ENCODE measurements around the gene RPS6KA2.
"Not testable (repeated sequence)": the region's sequence is repeated elsewhere in the genome, so short reads cannot be mapped to it uniquely, and the experiment has no call there.

The RPS6KA2 gene

DNA sequence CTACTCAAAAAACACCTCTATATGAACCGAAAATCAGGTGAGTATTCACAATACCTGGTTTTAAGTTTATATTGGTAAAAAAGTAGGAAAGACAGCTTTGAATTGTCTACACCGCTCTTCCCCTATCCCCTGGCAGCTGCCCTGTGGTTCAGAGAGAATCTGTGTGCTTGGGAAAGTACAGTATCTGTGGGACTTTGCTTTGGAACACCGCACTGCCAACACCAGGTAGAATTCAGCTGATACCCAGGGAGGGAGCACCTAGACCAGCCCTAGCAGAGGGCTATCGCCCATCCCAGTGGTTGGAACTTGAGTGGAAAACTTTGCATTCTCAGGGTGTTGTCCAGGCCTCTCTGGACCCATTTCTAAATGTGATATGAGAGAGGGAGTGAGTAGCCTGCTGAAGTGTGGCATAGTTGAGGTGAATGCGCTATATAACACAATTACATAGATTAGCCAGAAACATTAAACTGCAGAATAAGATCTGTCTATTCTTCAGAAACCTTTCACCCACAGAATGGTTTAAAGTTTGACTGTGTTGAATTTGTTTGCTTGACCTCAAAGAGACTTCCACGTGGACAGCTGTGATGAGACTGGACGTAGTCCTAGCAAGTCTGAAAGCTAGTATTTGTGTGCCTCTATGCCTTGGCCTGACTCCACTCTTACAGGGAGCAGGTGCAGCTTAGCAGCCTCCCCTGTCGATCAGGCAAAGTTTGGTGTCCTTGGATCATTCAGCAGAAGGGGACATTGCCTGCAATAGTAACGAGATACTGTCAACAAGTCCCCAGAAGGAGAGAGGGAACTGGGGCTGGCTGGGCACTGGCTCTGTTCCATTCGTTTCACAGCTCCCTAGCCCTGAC, 232.8 kb downstream of the RPS6KA2 start:
- no peak for DNase-seq (ENCODE audit: low spot score)

DNA sequence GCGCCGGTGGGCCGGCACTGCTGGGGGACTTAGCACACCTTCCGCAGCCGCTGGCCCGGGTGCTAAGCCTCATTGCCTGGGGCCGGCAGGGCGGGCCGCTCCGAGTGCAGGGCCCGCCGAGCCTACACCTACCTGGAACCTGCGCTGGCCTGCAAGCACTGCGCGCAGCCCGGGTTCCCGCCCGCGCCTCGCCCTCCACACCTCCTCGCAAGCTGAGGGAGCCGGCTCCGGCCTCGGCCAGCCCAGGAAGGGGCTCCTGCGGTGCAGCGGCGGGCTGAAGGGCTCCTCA, 233.6 kb downstream of the RPS6KA2 start:
- no peak for DNase-seq (ENCODE audit: low spot score)

- not testable (repeated sequence) for DNase-seq (ENCODE audit: low spot score)
Measured at GRCh38 chr6:166392755-166393534, 234.1 kb downstream of the RPS6KA2 start.

DNA sequence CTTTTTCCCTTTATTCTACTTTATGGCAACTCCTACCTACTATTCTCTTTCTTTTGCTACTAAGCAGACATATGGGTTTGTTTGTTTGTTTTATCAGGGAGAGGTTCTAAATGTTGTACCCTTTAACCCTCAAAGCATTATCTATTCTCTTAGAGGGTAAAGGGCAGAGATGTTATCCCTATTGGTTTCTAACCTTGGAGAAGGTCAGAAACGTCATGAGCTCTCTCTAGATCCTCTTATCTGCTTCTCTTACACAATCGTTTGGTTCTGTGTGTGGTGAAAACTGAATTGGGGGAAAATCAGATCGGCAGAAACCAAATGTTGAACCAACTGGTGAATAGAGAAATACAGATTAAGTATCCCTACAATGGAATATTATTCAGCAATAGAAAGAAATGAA, 237.9 kb downstream of the RPS6KA2 start:
- no peak for DNase-seq (ENCODE audit: low spot score)

- no peak for DNase-seq (ENCODE audit: low spot score)
Measured at GRCh38 chr6:166388290-166389004, 238.6 kb downstream of the RPS6KA2 start.

GRCh38 chr6:166387642-166388289, 239.3 kb downstream of the RPS6KA2 start:
- DNase-seq (ENCODE audit: low spot score): no peak

DNA sequence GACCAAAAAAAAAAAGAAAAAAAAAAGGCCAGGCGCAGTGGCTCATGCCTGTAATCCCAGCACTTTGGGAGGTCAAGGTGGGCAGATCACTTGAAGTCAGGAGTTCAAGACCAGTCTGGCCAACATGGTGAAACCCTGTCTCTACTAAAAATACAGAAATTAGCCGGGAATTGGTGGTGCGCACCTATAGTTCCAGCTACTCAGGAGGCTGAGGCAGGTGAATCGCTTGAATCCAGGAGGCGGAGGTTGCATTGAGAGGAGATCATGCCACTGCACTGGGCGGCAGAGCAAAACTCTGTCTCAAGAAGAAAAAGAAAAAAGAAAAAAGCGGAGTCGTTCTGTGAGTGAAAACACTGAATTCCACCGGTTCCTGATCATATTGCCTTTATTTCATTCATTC, 240.0 kb downstream of the RPS6KA2 start:
- not testable (repeated sequence) for DNase-seq (ENCODE audit: low spot score)

DNA sequence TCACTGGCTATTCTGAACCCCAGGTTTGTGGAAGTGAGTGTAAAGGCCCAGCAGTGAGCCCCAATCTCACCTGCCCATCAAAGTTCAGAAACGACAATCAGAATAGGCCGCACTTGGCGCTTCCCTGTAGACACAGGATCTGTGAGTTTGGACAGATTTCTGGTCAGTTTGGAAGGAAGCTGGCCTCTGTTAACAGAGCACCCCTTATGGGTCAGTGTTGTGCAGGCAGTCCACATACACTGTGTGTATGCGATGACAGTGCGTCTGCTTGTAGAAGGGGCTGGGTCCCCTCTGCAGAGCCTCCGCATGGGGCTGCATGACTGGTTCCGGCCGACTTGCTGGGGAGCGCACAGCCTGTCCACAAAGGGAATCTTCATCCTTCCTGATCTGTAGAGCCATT, 240.9 kb downstream of the RPS6KA2 start:
- DNase-seq (ENCODE audit: low spot score): no peak

DNA sequence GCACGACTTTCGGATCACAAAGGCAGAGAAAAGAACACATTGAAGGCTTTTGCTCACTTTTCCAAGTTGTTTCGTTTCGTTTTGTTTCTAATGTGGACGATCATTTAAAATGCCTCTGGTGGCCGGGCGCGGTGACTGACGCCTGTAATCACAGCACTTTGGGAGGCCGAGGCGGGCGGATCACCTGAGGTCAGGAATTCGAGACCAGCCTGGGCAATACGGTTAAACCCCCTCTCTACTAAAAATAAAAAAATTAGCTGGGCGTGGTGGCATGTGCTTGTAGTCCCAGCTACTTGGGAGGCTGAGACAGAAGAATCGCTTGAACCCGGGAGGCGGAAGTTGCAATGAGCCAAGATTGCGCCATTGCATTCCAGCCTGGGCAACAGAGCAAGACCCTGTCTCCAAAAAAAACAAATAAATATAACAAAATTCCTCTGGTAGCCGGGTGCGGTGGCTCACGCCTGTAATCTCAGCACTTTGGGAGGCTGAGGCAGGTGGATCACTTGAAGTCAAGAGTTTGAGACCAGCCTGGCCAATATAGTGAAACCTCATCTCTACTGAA, 243.2 kb downstream of the RPS6KA2 start:
- not testable (repeated sequence) for DNase-seq (ENCODE audit: low spot score)

GRCh38 chr6:166382933-166383801, 243.9 kb downstream of the RPS6KA2 start, which contains the start of gene MPC1:
MPC1 (minus strand) TSS chr6:166382940; CDS start chr6:166382876, 64 bp downstream.
- peak; percentile 96 for DNase-seq (ENCODE audit: low spot score)

- no peak for DNase-seq (ENCODE audit: low spot score)
Measured at GRCh38 chr6:166382500-166382932, 244.5 kb downstream of the RPS6KA2 start.

DNA sequence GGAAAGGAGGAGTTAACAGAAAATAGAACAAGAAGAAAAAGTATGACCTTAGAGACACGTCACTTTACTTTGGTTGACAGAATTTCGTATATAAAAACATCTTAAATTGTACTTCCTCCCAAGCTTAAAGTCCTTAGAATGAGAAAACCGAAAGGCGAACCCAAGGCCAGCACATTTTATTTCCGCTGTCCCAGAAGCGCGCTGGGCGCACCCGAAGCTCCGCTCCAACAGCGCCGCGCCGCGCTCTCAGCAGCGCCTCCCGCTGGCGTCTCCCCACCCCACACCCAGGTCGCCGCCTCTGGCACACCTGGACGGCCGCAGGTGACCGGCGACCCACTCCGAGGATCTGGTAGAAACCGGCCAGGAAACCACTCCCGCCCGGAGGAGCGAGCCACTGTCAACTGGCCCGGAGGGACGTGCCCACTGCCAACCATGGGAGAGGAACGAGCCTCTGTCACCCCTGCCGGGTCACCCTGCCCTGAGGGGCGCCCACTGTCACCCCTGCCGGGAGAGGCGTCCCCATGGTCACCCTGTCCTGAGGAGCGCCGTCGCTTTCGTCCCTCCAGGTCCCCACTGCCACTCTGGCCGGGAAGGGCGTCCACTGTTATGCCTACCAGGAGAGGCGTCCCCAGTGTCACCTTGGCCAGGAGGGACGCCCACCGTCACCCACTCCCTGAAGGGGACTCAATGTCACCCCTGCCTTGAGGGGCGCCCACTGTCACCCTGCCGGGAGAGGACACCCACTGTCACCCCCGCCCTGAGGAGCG, 245.1 kb downstream of the RPS6KA2 start:
- peak; percentile 54 for DNase-seq (ENCODE audit: low spot score)

- DNase-seq (ENCODE audit: low spot score): no peak
Measured at GRCh38 chr6:166381381-166381732, 245.7 kb downstream of the RPS6KA2 start.

DNA sequence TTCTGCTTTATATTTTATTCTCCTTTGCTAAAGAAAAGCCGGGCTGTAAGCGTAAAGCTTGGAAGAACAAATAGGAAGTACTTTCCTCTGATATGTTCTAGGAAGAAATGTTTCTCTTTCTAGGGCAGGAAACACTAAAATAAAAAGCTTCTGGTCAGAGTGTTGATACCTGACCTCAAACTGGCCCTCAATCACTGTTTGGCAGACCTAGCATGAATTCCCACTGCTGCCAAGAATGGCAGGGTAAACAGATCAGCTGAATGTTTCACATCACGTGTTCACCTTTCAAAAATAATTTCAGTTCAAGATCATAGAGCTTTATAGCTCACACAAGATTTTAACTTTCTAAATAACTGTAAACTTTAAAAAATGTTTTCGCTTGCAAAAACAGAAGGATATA, 247.3 kb downstream of the RPS6KA2 start:
- DNase-seq (ENCODE audit: low spot score): no peak

DNA sequence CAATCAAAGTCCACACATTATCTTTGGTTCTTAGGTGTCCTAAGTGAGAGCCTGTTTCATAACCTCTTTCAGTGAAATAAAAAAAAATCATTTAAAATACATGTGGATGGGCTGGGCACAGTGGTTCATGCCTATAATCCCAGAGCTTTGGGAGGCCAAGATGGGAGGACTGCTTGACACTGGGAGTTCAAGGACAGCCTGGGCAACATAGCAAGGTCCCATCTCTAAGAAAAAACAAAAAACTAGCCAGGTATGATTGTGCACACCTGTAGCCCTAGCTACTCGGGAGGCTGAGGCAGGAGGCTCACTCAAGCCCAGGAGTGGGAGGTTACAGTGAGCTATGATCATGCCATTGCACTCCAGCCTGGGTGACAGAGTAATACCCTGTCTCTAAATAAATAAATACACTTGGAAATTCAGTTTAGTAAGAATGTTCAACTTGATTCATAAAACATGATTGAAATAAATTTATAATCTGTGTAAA, 247.9 kb downstream of the RPS6KA2 start:
- DNase-seq (ENCODE audit: low spot score): no peak

DNA sequence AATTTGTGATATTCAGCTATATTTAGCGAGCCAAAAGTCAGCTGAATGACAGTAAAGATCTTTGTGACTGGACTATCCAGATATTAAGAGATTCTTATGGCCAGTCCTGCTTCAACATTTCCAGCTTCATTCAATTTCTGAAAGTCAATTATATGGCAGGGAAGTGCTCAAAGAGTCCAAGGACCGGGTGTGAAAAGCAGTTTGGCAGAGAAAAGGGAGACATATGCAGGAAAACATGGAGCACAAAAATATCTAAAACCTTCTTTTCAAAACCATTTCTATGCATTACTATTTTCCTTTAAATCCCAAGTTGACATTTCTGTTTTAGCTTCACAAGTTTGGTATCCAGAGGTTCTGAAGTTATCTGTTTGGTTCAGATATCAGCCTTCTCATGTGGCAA, 249.3 kb downstream of the RPS6KA2 start:
- no peak for DNase-seq (ENCODE audit: low spot score)

DNA sequence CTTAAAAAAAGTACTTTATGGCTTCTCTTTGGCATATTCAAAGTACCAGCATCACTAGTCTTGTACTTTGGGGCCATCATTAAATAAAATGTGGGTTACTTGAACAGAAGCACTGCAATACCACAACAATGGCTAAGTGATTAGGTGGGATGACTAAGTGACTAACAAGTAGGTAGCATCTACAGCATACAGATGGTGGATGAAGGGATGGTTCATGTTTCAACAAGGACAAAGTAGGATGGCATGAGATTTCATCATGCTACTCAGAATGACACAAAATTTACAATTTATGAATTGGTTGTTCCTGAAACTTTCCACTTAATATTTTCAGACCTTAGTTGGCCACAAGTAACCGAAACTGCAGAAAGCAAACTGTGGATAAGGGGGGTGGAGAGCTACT, 252.0 kb downstream of the RPS6KA2 start:
- DNase-seq (ENCODE audit: low spot score): no peak

DNA sequence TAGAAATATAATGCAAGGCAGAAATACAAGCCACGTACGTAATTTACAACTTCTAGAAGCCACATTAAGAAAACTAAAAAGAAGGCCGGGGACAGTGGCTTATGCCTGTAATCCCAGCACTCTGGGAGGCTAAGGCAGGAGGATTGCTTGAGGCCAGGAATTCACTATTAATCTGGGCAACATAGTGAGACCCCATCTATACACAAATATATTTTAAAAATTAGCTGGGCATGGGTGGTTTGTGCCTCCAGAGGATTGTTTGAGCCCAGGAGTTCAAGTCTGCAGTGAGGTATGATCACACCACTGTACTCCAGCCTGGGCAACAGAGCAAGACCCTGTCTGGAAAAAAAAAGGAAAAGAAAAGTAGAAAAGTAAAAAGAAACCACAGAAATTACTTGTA, 256.6 kb downstream of the RPS6KA2 start:
- no peak for DNase-seq (ENCODE audit: low spot score)

DNA sequence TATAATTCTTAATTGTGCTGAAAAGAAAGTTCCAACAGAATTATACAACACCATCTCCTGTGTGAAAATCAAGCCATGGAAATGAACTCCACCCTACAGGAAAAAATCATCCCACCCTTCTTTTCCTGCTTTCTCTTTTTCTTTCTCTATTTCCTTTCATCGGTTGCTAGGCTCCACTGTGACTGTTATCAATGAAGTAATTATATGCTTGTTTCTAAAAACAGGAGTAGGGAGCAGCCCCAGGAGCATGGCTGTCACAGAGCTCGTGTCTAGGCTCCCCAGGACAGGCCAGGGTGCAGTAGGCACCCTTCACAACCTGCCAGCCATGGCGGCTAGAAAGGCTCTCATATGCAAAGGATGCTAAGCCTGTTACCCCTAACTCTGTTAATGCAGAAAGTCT, 257.3 kb downstream of the RPS6KA2 start:
- no peak for DNase-seq (ENCODE audit: low spot score)

DNA sequence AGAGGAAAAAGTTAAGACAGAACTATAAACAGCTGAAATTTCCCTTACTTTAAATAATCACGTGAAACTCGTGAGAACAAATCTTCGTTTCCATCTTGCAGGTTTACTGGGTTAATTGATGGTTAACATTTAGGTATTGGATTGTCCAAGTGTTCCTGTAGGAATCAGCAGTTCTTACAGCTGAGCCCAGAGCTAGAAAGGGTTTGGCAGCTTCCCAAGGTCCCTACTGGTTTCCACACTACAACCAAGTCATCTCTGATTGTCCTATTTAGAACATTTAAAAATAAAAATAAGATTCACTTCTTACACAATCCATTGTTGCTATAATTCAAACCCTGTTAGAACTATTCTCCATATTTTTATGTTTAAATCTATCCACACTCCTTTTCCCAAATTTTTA, 260.1 kb downstream of the RPS6KA2 start:
- no peak for DNase-seq (ENCODE audit: low spot score)

Data from NAMALWA (cell line).